ENCODE results near the gene SH2D4B. TPM values are rescaled to one million over a fixed set of nuclear protein-coding genes. Genes with fewer than 3 reads are reported as not detected.

The SH2D4B gene
- total and polyA plus RNA-seq, 2 experiments from 2014 or later, result not detected

GRCh38 chr10:80609331-80609730 is 71.6 kb downstream of the SH2D4B start:
- Histone ChIP-seq H3K4me2 (no peak overlapping the region), H3K27ac (no peak overlapping the region), H3K4me3 (no peak overlapping the region), H4K20me1 (ENCODE audit: insufficient read depth, poor library complexity, severe bottlenecking) (no peaks in the 10 kb centered on the region), H3K9me2 (replicated peaks; ENCODE audit: insufficient read depth) (no peaks in the 10 kb centered on the region), H3K79me2 (no peaks in the 10 kb centered on the region), H2AFZ (no peak overlapping the region), H3K36me3 (replicated peaks; ENCODE audit: insufficient read depth, low read depth) (no peaks in the 10 kb centered on the region), H3K4me1 (ENCODE audit: insufficient read depth) (peaks cover 5% of the 10 kb centered on the region), H3K9me3 (ENCODE audit: low read depth) (no peaks in the 10 kb centered on the region), H3K27me3 (no peaks in the 10 kb centered on the region)
- TF ChIP-seq, protein P1, sequence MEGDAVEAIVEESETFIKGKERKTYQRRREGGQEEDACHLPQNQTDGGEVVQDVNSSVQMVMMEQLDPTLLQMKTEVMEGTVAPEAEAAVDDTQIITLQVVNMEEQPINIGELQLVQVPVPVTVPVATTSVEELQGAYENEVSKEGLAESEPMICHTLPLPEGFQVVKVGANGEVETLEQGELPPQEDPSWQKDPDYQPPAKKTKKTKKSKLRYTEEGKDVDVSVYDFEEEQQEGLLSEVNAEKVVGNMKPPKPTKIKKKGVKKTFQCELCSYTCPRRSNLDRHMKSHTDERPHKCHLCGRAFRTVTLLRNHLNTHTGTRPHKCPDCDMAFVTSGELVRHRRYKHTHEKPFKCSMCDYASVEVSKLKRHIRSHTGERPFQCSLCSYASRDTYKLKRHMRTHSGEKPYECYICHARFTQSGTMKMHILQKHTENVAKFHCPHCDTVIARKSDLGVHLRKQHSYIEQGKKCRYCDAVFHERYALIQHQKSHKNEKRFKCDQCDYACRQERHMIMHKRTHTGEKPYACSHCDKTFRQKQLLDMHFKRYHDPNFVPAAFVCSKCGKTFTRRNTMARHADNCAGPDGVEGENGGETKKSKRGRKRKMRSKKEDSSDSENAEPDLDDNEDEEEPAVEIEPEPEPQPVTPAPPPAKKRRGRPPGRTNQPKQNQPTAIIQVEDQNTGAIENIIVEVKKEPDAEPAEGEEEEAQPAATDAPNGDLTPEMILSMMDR (IDR thresholded peaks at IDR 0.05; ENCODE audit: poor library complexity), result no peak
- TF ChIP-seq EZH2phosphoT487 (IDR thresholded peaks at IDR 0.05; ENCODE audit: low read depth, severe bottlenecking, unreplicated experiment) (no peak), EZH2 (IDR thresholded peaks at IDR 0.05; ENCODE audit: borderline replicate concordance) (no peak)
- 93% methylated on average over 10 of the region's 11 CpGs for WGBS (ENCODE audit: low lambda C conversion rate, missing lambda C conversion rate)
- no peak for DNase-seq (ENCODE audit: low spot score)

DNA sequence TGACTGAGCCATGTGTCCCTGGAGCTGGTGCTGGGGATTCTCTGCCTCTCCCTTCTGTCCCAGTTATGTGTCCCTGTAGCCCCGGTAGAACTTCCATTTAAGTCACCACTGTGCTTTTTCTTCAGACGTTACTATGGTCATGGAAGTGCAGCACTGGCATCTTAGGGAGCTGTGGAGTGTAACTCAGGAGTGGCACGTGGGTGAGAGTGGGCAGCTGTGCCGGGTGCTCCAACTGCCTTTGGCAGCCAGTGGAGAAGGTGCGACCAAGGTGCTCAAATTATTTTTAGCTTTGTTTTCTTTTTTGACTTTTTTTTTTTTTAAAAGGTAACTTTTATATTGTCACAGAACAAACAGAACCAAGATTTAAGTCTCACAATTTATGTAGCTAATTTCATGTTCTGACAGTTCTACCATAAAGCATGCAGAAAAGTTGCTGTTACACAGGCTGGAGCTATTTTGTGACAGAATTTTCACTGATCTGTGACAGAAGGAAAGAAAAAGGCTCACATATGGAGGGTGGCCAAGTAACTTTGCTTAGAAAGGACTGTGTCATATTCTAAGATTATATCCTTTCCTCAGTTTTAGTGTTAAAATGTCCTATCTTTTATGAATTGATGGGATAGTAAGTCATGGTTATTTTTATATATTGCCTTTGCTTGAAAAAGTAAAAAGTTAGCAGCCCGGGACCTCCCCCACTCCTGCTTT is 73.9 kb downstream of the SH2D4B start:
- no peaks in the 10 kb centered on the region for H3K79me2 ChIP-seq
- H4K20me1 ChIP-seq (ENCODE audit: insufficient read depth, poor library complexity, severe bottlenecking), result no peaks in the 10 kb centered on the region
- TF ChIP-seq, protein P1 (IDR thresholded peaks at IDR 0.05; ENCODE audit: poor library complexity), result no peak
- TF ChIP-seq EZH2 (IDR thresholded peaks at IDR 0.05; ENCODE audit: borderline replicate concordance) (no peak), EZH2phosphoT487 (IDR thresholded peaks at IDR 0.05; ENCODE audit: low read depth, severe bottlenecking, unreplicated experiment) (no peak)
- DNase-seq (ENCODE audit: low spot score), result no peak
- H3K9me2 ChIP-seq (replicated peaks; ENCODE audit: insufficient read depth), result no peaks in the 10 kb centered on the region
- 87% methylated on average over 6 of the region's 6 CpGs for WGBS (ENCODE audit: low lambda C conversion rate, missing lambda C conversion rate)
- no peak overlapping the region for H3K4me3 ChIP-seq
- no peaks in the 10 kb centered on the region for H3K27me3 ChIP-seq
- H3K4me1 ChIP-seq (ENCODE audit: insufficient read depth), result peaks cover 3% of the 10 kb centered on the region
- H2AFZ ChIP-seq, result no peak overlapping the region
- H3K4me2 ChIP-seq, result no peak overlapping the region
- no peak overlapping the region for H3K27ac ChIP-seq
- no peaks in the 10 kb centered on the region for H3K9me3 ChIP-seq (ENCODE audit: low read depth)
- H3K36me3 ChIP-seq (replicated peaks; ENCODE audit: insufficient read depth, low read depth), result no peaks in the 10 kb centered on the region

DNA sequence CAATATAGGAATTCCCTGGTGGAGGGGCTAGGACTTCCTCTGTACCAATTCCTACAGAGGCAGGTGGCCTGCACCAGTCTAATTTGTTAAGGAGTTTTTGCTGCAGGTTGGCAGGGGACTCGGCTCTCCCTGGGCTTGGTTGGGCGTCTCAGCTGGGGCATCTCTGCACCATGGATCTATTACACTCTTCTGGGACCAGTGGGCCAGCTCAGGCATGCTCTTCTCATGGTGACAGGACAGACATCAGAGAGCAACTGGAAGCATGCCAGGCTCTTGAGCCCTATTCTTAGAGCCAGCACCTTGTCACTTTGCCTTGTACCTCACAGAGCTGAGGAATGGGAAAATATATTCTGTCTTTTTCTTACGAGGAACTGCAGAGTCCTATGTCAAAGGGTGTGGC is 74.6 kb downstream of the SH2D4B start:
- Histone ChIP-seq H3K4me3 (no peak overlapping the region), H2AFZ (no peak overlapping the region), H4K20me1 (ENCODE audit: insufficient read depth, poor library complexity, severe bottlenecking) (no peaks in the 10 kb centered on the region), H3K36me3 (replicated peaks; ENCODE audit: insufficient read depth, low read depth) (no peaks in the 10 kb centered on the region), H3K79me2 (no peaks in the 10 kb centered on the region), H3K27ac (no peak overlapping the region), H3K9me3 (ENCODE audit: low read depth) (no peaks in the 10 kb centered on the region), H3K27me3 (no peaks in the 10 kb centered on the region), H3K4me2 (no peak overlapping the region), H3K9me2 (replicated peaks; ENCODE audit: insufficient read depth) (no peaks in the 10 kb centered on the region), H3K4me1 (ENCODE audit: insufficient read depth) (no peaks in the 10 kb centered on the region)
- DNase-seq (ENCODE audit: low spot score), result no peak
- TF ChIP-seq EZH2 (IDR thresholded peaks at IDR 0.05; ENCODE audit: borderline replicate concordance) (no peak), EZH2phosphoT487 (IDR thresholded peaks at IDR 0.05; ENCODE audit: low read depth, severe bottlenecking, unreplicated experiment) (no peak)
- TF ChIP-seq, protein P1 (IDR thresholded peaks at IDR 0.05; ENCODE audit: poor library complexity), result no peak
- 79% methylated on average over 3 of the region's 3 CpGs for WGBS (ENCODE audit: low lambda C conversion rate, missing lambda C conversion rate)

Measured in hepatocyte (in vitro differentiated cells).